GM21529 (cell line): ENCODE data around the gene HDDC3.

Experiments
- ATAC-seq: cut with Tn5 transposase; IDR thresholded peaks from one replicate; pipeline ENCODE4 v1.9.1; 2021; ENCODE audit not compliant: unreplicated experiment

The HDDC3 gene

DNA sequence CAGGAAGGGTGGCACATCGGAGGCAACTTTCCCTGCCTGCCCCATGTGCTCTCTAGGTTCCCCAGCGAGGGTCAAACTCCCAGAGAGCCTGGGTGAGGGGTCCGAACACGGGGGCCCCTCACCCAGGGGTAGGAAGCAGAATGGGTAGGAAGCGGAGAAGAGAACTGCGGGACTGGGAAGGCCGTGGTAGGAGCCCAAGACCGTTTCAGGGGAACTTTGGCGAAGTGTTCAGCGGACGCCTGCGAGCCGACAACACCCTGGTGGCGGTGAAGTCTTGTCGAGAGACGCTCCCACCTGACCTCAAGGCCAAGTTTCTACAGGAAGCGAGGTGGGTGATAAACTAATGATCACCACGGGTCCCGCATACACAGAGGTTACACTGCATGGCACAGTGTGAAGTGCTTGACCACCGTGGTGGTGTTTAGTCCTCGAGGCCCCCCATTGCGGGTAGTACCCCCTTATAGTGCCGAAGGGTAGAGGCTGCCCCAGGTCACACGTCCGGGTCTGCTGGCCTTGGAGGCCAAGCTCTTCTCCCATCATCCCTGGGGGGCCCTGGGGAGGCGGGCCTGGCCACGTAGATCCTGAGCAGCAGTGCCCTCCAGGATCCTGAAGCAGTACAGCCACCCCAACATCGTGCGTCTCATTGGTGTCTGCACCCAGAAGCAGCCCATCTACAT, 39.7 kb downstream of the HDDC3 start:
- ATAC-seq, result no peak

DNA sequence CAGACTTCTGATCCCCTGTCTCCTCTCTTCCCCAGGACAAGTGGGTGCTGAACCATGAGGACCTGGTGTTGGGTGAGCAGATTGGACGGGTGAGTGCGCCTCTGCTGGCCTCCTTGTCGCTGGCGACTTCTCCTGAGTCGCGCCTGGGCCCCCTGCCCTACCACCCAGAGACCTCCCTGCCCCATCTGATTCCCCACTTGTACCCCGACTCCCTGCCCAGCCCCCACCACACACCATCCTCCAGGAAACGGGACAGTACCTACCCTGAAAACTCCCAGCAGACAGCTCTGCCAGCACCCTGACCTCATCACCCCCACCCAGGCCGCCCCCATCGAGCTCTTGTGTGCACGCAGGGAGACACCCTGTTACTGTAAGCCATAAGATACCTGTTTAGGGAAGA, 40.3 kb downstream of the HDDC3 start:
- ATAC-seq, result no peak

DNA sequence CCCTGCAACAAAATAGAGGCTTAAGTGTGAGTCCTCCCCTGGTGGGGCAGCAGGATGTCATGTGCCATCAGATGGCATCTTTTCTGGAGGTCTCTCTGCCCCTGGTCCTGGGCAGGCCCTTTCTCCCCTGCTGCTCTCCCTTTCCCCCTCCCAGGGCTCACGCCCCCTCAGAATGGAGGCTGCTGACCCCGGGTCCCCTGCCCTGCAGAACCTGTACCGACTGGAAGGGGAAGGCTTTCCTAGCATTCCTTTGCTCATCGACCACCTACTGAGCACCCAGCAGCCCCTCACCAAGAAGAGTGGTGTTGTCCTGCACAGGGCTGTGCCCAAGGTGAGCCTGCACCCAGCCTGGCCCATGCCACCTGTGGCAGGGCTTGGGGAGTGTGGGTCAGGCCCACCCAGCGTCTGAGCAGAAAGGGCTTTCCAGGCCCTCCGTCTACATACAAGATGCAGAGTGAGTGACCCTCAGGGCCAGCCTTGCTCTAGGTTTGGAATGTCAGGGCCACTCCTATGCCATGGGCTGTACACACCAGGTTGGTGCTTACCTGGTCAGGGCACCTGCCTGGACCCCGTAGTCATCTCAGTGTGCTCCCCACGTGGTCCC, 40.9 kb downstream of the HDDC3 start:
- ATAC-seq, result no peak

DNA sequence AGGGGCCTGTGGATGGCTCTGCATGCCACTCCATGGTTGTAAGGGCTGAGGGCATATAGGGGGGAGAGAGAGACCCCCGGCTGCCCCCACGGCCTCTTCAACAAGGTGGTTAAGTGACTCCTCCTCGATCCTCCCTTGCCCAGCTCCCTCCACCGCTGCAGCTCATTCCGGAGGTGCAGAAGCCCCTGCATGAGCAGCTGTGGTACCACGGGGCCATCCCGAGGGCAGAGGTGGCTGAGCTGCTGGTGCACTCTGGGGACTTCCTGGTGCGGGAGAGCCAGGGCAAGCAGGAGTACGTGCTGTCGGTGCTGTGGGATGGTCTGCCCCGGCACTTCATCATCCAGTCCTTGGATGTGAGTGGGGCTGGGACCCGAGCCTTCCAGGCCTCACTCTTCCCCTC, 41.5 kb downstream of the HDDC3 start:
- no peak for ATAC-seq

DNA sequence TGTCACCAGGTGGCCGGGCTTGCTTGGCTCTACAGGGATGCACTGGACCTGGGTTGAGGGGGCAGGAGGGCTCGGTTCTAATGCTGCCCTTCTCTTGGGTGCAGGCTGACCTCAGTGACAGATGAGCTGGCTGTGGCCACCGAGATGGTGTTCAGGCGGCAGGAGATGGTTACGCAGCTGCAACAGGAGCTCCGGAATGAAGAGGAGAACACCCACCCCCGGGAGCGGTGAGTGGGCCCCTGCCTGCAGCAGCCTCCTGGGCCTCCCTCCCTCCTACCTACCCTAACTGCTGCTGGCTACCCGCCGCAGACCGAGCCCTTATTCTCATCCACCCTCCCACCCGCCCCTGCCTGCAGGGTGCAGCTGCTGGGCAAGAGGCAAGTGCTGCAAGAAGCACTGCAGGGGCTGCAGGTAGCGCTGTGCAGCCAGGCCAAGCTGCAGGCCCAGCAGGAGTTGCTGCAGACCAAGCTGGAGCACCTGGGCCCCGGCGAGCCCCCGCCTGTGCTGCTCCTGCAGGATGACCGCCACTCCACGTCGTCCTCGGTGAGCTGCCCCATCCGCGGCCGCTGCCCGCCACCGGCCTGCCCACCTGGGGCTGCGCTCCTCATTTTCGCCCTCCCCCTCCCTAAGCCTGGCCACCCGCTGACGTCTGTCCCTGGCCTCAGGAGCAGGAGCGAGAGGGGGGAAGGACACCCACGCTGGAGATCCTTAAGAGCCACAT, 42.5 kb downstream of the HDDC3 start:
- ATAC-seq, result no peak

DNA sequence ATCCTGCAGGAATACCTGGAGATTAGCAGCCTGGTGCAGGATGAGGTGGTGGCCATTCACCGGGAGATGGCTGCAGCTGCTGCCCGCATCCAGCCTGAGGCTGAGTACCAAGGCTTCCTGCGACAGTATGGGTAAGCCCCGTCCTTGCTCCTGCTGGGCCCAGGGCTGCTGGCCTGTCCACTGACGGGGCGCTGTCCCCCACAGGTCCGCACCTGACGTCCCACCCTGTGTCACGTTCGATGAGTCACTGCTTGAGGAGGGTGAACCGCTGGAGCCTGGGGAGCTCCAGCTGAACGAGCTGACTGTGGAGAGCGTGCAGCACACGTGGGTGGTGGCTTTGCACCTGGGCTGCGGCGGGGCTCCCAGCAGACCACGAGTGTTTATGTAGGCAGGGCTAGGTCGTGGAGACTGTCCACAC, 43.0 kb downstream of the HDDC3 start:
- no peak for ATAC-seq

DNA sequence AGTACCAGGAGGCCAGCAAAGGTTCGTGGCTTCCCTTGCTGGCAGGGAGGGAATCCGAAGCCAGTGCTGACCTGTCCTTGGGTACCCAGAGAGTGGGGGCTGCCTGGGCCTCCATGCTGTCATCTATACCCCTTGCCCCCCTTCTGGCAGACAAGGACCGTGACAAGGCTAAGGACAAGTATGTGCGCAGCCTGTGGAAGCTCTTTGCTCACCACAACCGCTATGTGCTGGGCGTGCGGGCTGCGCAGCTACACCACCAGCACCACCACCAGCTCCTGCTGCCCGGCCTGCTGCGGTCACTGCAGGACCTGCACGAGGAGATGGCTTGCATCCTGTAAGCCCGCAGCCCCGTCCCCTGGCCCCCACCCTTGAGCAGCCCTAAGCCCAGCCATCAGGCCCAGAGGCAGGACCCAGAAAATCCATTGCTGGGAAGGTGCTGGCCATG, 45.3 kb downstream of the HDDC3 start:
- ATAC-seq, result no peak

DNA sequence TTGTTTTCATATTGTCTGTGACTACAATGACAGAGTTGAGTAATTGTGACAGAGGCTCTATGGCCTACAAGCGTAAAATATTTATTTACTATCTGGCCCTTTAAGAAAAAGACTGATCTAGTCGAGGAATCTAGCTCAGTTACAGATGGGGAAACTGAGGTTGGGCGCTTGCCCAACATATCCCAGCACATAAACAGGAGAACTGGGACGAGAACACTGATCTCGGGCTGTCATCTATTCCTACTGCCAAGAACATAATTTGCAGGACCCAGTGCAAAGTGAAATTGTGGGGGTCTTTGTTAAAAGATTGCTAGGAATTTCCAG, 46.1 kb downstream of the HDDC3 start:
- no peak for ATAC-seq

DNA sequence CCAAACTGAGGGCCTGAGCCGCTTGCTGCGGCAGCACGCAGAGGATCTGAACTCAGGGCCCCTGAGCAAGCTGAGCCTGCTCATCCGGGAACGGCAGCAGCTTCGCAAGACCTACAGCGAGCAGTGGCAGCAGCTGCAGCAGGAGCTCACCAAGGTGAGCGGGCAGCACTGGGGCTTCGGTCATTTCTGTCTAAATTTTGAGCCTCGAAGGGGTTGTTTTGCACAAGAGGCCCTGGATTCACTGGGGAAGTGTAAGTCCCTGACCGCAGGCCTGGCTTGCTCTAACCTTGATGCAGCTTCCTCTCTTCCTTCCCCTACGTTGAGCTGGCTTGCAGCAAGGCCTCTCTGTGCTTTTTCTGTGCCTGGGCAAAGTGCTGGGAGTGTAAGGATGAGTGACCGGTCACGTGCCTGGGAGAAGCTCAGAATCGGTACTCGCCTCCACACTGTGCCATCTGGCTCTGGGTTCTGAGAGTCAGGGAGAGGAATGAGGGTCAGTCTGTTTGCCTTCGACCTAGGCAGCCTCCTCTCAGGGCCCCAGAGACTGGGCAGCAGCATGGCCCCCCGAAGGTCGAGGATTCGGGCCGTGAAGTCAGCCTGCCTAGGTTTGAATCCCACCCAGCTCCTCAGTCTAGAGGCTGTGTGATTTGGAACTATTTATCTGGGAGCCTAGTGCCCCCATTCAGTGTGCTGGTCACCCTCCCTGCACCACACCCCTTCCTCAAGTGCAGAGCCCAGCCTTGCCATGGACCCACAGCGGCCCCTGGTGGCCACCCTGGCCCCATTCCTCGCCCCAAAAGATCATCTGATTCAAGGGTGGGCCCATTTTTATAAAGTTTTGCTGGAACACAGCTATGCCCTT, 46.7 kb downstream of the HDDC3 start:
- ATAC-seq, result no peak

DNA sequence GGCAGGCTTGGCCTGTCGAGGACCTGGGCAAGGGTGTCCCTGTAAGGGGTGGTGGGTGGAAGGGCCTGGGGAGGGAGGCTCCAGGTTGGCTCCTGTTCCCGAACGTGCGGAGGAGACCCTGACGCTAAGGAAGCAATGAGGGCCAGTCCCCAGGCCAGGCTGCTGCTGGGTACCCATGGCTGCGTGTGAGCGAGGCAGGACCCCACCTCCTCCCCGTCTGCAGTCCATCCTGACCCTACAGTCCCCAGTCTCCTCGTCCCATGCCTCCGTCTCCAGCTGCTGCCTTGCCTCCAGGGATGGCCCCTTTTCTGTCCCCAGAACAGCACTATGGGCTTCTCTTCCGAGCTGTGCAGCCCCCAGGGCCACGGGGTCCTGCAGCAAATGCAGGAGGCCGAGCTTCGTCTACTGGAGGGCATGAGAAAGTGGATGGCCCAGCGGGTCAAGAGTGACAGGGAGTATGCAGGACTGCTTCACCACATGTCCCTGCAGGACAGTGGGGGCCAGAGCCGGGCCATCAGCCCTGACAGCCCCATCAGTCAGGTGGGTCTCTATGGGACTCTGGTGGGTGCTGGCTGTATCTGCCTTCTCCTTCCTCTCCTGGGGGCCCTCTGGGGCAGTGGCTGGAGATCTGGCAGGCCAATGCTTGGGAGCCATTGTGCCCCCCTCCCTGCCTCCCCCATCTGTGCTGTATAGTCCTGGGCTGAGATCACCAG, 47.5 kb downstream of the HDDC3 start:
- ATAC-seq, result no peak

DNA sequence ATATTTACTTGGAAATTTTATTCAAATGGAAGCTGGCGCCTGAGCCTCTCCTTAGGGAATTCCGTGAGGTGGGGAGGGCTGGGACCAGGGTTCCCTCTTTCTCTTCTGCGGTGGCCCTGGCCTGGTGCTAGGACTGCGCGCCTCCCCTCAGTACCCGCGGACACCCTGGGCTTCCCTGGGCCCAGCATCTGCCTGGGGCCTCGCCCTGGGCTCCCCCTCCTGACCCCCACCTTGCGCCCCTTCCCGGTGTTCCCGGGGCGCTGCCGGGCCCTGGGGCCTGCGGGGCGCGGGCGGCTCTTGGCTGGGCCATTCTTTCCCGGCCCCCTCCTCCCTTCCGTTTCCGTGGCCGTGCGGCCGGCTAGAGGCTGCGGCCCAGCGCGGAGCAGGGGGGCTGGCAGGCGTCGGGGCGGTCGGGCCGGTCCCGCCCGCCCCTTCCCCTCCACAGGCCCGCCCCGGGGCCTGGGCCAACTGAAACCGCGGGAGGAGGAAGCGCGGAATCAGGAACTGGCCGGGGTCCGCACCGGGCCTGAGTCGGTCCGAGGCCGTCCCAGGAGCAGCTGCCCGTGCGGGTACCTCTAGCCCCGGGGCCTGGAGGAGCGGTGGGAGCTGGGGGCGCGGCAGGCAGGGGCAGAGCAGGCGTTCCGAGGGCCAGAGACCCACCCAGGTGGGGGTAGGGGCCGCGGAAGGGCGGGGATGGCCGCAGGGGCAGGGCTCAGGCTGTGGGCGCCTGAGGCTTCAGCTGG, 48.2 kb downstream of the HDDC3 start, which contains the start of gene FES:
TSS of gene FES (plus strand) at position 529 of the 743 bp plus-strand sequence. CDS start 542 bp downstream, outside the sequence.
- ATAC-seq, result no peak

DNA sequence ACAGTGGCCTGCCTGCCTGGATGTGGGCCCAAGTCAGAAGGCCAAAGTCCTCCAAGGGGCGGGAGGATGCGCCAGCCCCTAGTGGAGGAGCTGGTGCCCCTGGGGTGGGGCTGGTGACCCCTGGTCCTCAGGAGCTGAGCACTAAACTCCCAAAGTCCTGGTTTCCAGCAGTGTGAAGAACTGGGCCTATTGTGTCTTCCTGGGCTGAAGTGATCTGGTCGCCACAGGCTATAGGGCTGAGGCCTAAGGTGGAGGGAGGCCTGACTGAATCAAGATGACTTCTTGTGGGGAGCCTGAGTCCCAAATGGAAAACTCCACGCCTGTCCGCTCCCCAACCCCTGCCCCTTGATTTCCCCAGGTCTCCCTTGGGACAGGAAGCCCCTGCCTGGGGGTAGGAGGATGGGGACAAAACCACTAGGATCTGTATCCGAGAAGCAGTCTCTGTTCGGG, 48.8 kb downstream of the HDDC3 start:
- ATAC-seq, result no peak

DNA sequence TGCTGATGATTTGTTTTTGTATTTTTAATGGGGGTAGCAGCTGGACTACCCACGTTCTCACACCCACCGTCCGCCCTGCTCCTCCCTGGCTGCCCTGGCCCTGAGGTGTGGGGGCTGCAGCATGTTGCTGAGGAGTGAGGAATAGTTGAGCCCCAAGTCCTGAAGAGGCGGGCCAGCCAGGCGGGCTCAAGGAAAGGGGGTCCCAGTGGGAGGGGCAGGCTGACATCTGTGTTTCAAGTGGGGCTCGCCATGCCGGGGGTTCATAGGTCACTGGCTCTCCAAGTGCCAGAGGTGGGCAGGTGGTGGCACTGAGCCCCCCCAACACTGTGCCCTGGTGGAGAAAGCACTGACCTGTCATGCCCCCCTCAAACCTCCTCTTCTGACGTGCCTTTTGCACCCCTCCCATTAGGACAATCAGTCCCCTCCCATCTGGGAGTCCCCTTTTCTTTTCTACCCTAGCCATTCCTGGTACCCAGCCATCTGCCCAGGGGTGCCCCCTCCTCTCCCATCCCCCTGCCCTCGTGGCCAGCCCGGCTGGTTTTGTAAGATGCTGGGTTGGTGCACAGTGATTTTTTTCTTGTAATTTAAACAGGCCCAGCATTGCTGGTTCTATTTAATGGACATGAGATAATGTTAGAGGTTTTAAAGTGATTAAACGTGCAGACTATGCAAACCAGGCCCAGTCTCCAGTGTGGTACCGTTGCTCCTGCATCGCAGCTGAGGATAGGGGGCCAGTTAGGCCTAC, 49.4 kb downstream of the HDDC3 start:
- no peak for ATAC-seq

DNA sequence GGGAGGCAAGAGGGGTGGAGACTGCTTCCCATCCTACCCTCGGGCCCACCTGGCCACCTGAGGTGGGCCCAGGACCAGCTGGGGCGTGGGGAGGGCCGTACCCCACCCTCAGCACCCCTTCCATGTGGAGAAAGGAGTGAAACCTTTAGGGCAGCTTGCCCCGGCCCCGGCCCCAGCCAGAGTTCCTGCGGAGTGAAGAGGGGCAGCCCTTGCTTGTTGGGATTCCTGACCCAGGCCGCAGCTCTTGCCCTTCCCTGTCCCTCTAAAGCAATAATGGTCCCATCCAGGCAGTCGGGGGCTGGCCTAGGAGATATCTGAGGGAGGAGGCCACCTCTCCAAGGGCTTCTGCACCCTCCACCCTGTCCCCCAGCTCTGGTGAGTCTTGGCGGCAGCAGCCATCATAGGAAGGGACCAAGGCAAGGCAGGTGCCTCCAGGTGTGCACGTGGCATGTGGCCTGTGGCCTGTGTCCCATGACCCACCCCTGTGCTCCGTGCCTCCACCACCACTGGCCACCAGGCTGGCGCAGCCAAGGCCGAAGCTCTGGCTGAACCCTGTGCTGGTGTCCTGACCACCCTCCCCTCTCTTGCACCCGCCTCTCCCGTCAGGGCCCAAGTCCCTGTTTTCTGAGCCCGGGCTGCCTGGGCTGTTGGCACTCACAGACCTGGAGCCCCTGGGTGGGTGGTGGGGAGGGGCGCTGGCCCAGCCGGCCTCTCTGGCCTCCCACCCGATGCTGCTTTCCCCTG, 50.2 kb downstream of the HDDC3 start:
- ATAC-seq, result no peak

DNA sequence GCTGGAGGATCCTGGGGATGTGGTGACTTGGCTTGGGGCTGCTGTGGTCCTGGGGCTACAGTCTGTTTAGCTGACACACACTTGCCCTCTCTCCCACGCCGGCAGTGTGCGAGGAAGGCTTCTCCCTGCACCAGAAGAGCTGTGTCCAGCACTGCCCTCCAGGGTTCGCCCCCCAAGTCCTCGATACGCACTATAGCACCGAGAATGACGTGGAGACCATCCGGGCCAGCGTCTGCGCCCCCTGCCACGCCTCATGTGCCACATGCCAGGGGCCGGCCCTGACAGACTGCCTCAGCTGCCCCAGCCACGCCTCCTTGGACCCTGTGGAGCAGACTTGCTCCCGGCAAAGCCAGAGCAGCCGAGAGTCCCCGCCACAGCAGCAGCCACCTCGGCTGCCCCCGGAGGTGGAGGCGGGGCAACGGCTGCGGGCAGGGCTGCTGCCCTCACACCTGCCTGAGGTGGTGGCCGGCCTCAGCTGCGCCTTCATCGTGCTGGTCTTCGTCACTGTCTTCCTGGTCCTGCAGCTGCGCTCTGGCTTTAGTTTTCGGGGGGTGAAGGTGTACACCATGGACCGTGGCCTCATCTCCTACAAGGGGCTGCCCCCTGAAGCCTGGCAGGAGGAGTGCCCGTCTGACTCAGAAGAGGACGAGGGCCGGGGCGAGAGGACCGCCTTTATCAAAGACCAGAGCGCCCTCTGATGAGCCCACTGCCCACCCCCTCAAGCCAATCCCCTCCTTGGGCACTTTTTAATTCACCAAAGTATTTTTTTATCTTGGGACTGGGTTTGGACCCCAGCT, 51.0 kb downstream of the HDDC3 start:
- ATAC-seq, result no peak

DNA sequence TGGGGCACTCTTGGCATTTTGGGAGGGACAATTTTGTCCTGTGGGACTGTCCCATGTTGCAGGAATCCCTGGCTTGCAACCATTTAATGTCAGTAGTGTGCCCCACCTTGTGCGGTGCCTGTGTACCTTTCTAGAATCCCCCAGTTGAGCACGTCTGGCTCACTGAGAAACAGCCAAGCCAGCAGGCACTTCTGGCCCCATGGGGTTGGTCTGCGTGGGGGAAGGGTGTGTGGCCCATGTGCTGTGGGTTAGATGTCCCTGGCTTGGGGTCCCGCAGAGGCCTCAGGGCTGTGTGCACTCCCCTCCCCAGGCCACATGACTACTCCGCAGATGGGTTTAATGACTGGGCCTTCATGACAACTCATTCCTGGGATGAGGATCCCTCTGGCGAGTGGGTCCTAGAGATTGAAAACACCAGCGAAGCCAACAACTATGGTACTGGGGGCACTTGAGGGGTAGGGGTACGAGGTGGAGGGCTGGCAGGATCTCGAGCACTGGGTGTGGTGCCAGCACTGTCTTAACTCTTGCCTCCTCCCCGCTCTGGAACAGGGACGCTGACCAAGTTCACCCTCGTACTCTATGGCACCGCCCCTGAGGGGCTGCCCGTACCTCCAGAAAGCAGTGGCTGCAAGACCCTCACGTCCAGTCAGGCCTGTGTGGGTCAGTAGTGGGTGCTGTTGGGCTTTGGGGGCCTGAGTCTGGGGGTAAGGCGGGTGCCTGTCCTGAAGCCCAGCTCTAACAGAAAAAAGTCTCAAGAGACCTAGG, 51.8 kb downstream of the HDDC3 start:
- ATAC-seq, result no peak
